ENCODE results near the gene LRCH4.

- no peak for TF ChIP-seq CTCF (IDR thresholded peaks at IDR 0.05)
- no peak for TF ChIP-seq POLR2A (IDR thresholded peaks at IDR 0.05)
- no peak for TF ChIP-seq EP300 (IDR thresholded peaks at IDR 0.05)
These were observed 19.3 kb upstream of the LRCH4 start for GRCh38 chr7:100604976-100605911.
